GM21381 (cell line): Measurements from ENCODE around the gene DENND2A.
A peak's percentile ranks its signal among the peaks of the same experiment; 100 is the strongest.
"Not testable (repeated sequence)": the region's sequence is repeated elsewhere in the genome, so short reads cannot be mapped to it uniquely, and the experiment has no call there.

Source experiments
- ATAC-seq: cut with Tn5 transposase; IDR thresholded peaks from one replicate; pipeline ENCODE4 v1.9.1; 2021; ENCODE audit warnings: mild to moderate bottlenecking, moderate library complexity; ENCODE audit not compliant: unreplicated experiment

Gene DENND2A

DNA sequence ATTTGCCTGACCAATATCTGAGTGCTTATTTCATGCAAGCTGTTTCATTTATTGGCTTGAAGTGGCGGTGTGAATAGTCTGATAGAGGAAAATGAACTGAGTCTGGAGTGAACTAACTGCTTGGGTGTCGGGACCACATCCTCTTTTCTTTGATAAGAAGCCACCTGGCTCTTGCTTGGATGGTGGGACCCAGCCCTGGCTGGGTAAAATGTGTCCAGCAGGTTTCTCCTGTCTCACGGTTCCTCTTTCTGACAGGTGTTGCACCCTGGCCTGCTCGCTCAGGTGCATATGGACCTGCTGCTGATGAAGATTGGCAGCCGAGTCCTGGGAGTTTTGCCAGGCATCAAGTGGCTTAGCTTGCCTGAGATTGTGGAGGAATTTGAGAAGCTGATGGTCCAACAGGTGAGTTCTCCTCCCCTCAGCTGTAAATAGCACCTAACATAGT, 33.8 kb upstream of the DENND2A start:
- ATAC-seq: no peak

GRCh38 chr7:140673774-140674155, 33.2 kb upstream of the DENND2A start:
- no peak for ATAC-seq

- peak; percentile 39 for ATAC-seq
Observed at GRCh38 chr7:140673063-140673773, 32.6 kb upstream of the DENND2A start.

- peak; percentile 52 for ATAC-seq
Observed at GRCh38 chr7:140672382-140673062, 31.9 kb upstream of the DENND2A start, which contains the start of gene ADCK2. TSS of gene ADCK2 (plus strand) at chr7:140672945. CDS start at chr7:140673331, 386 bp downstream.

GRCh38 chr7:140671966-140672365, 31.4 kb upstream of the DENND2A start:
- no peak for ATAC-seq

DNA sequence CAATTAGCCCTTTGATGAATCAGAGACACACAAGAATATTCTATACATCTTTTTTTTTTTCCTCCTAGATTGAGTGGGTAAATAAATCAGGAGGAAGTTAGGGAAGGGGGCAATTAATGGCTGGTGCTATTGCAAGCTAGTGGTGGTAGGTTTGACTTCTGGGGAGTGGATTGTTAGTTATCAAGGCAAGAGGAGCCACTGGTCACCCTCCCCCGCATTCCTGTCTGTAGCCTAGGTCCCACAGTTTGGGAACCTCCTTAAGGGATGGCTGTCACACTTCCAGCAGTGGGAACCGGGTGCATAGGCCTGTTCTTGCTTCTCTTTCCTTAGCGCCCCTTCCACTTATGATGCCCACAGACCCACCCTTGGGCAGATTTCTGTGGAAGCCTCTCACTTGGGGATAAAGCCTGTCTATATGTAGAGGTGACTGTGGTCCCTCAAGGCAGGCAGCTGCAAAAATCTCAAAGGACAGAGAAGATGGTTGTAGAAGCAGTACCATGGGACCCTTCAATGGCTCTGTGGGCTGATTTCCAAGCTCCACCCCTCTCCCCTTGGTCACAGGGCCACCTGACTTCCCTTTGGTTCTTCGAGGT, 29.8 kb upstream of the DENND2A start:
- ATAC-seq: no peak

DNA sequence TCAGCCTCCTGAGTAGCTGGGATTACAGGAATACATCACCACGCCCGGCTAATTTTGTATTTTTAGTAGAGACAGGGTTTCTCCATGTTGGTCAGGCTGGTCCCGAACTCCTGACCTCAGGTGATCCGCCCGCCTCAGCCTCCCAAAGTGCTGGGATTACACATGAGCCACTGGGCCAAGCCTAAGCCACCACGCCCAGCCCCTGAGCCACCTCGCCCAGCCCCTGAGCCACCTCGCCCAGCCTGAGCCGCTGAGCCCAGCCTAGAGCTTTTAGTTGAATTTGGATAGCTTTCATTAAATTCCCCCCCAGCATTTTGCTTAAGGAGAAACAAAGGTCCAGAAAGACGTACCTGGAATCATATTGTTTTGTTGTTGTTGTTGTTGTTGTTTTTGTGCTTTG, 29.2 kb upstream of the DENND2A start:
- not testable (repeated sequence) for ATAC-seq

DNA sequence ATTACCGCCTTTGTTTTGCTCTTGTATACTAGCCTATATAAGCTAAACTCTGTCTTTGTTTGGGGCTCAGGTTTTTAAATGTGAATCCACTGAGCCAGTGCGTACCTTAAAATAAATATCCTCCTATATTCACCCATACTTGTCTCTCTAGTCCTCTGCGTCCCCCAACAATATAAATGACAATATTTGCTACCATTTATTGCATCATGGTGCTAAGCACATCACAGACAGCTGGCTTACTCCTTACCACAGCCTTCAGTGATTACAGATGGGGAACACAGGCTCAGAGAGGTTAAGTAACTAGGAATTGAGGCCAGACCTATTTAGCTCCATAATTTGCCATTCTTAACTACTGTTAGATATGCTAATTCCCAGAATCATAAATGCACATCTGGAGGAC, 28.7 kb upstream of the DENND2A start:
- ATAC-seq: no peak

DNA sequence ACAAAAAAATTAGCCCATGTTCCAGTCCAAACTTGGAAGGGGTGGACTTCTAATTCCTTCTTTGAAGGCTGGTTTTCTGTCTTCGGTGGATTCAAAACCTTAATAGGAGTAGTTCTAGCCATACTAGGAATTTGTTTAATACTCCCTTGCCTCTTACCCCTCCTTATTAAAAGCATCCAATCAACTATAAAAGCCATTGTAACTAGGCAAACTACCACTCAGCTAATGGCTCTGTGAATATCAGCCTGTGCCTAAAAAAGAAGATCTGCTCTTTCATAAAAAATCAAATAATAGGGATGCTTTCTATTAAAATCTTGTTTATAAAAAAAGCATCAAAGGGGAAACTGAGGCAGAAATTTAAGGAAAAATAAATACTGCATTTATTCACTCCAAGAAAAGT, 28.0 kb upstream of the DENND2A start:
- ATAC-seq: no peak

GRCh38 chr7:140667476-140667875, 26.9 kb upstream of the DENND2A start:
- ATAC-seq: no peak

- ATAC-seq: not testable (repeated sequence)
Observed at GRCh38 chr7:140662938-140663337, 22.3 kb upstream of the DENND2A start.

GRCh38 chr7:140661124-140661523, 20.5 kb upstream of the DENND2A start:
- no peak for ATAC-seq

GRCh38 chr7:140659856-140660255, 19.2 kb upstream of the DENND2A start:
- no peak for ATAC-seq

GRCh38 chr7:140657891-140658290, 17.3 kb upstream of the DENND2A start:
- ATAC-seq: no peak

- peak; percentile 98 for ATAC-seq
Observed at GRCh38 chr7:140656548-140657515, 16.2 kb upstream of the DENND2A start.

- ATAC-seq: no peak
Observed at GRCh38 chr7:140655511-140656408, 15.1 kb upstream of the DENND2A start.

- ATAC-seq: no peak
Observed at GRCh38 chr7:140654661-140655060, 14.0 kb upstream of the DENND2A start.

- no peak for ATAC-seq
Observed at GRCh38 chr7:140654109-140654387, 13.4 kb upstream of the DENND2A start.

DNA sequence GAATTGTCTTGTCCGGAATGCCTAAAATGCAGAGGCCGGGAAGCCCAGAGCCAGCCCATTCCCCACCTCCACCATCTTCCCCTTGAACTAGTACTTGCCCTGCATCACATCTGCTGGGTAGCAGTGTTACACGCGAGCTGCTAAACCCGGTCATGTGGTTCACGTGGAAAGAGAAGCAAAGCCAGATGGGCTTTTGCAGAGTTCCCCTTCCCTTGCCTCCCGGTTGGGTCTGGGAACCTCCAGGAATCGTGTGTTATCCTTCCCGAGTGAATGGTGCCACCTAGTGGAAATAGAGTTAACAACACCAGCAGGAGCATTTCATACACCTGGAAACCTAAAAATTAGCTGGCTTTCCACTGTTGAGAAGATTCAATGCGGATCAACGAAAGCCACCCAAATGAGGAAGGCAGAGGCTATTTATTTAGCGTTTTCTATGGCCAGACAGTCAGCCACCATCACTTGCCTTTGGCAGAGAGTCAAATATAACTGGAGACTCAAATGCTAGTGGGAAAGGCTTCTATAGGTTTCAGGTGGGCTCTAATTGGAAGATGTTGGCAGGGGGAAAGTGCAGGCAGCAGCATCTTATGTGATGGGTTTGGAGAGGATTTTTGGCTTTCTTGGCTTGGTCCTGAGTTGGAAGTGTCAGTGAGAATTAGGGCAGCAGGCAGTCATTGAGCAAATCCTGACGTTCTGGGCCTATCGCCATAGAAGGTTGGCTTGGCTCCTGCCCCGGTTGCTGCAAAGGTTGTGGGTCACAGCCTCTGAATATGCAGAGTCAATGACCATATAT, 12.9 kb upstream of the DENND2A start:
- no peak for ATAC-seq
